ENCODE data around the gene ADPGK.

The ADPGK gene

GRCh38 chr15:72787526-72787925 lies 4.0 kb upstream of the ADPGK start:
- DNase-seq, result no peak

DNA sequence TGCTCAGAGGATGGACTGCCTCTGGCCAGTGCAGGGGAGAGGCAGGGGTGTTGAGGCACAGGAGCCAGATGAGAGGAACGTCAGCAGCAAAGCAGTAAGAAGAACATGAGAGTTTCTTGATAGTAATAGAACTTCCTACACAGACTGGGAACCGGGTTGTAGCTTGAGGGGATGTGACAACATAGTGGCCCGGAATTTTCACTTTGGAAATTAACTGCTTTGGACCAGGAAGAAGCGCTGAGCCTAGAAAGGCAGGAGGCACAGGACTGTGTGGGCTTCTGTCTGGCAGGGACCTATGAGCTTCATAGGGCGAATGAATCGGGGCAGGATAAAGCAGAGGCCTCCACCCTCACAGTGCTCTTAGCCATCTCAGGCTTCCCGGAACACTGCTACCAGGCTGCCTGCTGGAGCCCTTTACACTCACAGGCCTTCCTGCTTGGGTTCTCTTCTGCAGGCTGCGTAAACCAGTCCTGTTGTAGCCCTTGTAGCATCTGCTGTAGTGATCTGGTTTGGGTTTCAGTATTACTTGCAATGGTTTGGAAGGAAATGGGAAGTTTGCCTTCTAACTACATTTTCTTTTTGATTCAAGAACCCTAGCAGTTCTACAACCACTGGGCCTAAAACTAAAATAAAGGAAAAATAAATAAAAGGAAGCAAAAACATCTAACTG lies 3.3 kb upstream of the ADPGK start:
- DNase-seq, result no peak

GRCh38 chr15:72786242-72786641 lies 2.7 kb upstream of the ADPGK start:
- DNase-seq, result no peak

GRCh38 chr15:72785841-72786240 lies 2.3 kb upstream of the ADPGK start:
- no peak for DNase-seq

DNA sequence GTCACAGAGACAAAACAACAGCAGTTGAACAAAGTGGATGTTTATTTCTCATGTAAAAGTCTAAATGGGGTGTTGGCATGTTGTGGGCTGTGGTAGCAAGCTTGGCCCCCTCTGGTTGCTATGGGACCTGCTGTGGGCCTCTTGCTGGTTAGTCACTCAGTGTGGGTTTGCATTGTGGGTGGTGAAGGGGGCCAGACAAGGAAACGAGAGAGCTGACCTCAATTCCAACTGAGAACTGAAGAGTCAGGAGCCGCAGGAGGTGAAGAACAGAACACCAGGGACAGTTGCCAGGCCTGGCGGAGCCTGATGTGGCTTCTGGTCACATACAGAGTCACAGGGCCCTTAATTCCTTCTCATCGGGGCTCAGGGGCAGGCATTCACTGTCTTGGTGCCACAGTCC lies 1.9 kb upstream of the ADPGK start:
- no peak for DNase-seq

- no peak for DNase-seq
These were observed 908 bp upstream of the ADPGK start for GRCh38 chr15:72784456-72784876.

GRCh38 chr15:72783004-72783639 lies 436 bp downstream of the ADPGK start:
- DNase-seq, result no peak

GRCh38 chr15:72782274-72783003 lies 1.1 kb downstream of the ADPGK start:
- no peak for DNase-seq

DNA sequence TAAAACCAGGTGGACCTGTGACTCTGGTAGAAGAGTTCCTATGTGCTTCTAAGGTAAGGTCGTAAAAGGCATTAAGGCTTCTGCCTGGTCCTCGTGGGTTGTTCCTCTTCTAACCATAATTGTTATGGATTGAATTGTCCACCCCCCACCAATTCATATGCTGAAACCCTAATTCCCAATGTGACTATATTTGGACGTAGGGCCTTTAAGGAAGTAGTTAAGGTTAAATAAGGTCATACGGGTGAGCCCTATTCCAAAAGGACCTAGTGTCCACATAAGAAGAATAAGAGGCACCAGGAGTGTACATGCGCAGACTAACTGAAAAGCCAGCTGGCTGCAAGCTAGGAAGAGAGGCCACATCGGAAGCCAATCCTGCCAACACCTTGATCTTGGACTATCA lies 1.9 kb downstream of the ADPGK start:
- no peak for DNase-seq

- no peak for DNase-seq
These were observed 4.8 kb downstream of the ADPGK start for GRCh38 chr15:72778796-72779195.

DNA sequence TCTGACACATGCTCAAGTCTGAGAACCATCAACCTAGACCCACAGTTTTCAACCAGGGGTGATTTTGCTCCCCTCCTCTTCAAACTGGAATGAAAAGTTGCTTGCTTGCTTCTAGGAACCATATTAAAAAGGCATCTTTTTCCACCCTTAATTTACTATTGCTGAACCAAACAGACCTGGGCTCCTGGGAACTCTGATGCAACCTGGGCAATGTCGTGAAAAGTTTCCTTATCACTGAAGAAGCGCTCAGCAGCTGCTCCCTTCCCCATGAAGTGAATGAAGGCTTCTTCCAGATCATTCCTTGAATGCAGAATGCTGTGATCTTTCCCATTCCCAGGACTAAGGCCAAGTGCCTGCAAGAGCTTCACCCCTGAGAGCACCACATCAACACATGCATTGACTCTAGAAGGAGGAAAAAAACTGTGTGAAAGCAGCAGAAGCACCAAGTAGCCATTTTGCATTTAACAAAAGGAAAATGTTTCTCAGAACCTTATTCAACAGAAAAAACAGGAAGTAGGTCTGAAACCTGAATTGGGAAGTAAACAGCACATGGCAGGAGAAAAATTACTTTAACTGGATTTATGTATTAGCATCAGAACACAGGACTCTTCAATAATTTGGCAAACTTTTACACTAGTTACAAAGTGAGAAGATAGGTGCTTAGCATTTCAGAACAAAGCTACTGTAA lies 8.7 kb downstream of the ADPGK start:
- no peak for DNase-seq

GRCh38 chr15:72771329-72771725 lies 12.2 kb downstream of the ADPGK start:
- DNase-seq, result no peak

DNA sequence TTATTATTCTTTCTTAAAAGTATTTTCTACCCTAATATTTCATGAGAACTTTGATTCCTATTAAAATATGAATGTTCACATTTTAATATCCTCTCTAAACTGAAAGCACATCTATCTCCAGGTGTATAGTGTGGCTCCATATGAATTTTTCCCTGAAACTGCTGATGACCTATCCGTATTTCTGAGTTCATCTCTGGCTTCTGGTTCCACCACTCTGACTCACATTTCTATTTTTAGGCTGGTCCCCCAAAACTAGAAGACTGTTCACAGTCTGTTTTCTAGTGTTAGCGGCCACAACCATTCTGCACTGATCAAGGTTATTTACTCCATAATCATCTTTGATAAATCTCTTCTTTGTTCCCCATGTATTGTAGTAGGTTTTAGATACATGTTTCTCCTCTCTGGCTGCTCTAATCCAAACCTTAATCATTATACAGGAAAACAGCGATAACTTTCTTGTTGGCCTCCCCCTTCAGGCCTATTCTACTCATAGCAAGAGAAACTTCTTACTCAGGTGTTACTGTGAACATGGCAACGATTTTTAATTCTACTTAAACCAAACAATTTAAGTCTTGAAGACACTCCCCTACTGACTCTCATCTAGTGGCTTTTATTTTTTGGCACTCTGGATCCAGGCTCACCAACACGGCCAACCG lies 12.8 kb downstream of the ADPGK start:
- no peak for DNase-seq

- DNase-seq, result no peak
These were observed 16.8 kb downstream of the ADPGK start for GRCh38 chr15:72766780-72767179.

- no peak for DNase-seq
These were observed 17.5 kb downstream of the ADPGK start for GRCh38 chr15:72766025-72766424.

DNA sequence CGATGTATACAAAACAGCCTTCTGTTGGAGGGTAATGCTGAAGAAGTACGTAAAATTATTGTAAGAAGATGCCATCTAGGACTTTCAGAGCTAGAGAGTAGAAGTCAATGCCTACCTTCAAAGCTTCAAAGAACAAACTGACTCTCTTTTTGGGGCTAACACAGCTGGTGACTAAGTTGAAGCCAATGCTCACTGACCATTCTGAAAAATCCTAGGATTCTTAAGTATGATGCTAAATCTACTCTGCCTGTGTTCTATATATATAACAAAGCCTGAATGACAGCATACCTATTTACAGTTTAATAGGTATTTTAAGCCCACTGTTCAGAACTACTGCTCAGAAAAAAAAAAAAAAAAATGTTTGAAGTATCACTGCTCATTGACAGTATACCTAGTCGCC lies 18.9 kb downstream of the ADPGK start:
- no peak for DNase-seq

DNA sequence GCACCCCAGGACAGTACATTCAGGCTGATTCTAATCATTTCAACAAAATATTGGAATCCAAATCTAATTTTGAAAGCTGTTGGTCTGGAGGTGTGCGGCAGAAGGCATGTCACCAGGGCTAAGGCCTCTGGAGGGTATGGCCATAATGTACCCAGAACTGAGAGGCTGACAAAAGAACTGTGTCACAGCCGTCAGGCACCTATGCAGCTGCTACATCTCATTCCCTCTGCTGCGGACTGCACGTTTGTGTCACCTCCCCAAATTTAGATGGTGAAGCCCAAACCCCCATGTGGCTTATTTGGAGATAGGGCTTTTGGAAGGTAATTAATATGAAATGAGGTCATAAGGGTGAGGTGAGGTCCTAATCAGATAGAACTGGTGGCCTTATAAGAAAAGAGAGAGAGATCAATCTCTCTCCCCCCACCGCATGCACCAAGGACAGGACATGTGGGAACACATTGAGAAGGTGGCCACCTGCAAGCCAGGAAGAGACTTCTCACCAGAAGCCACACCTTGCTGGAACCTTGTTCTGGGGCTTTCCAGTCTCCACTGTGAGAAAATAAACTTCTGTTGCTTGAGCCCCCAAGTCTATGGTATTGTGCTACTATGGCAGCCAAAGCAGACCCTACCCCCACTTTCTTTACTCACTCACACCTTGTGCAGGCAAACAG lies 22.8 kb downstream of the ADPGK start:
- no peak for DNase-seq

DNA sequence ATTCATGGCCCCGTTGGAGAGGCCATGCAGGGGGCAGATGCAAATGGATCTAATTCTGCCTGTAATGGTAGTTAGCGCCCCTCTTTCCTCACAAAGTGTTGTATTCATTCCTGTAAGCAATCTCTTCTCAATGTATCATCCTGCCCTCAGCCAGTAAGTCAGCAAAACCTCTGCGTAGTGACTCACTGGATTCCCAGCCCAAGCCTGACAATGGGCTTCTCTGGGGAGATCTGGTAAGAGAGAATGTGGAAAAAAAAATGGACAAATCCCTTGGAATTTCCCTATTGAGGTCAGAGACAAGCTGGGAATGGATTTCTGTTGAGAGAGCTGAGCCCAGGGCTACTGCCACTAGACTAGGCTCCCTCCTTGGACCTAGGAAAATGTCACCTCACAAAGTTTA lies 25.4 kb downstream of the ADPGK start:
- DNase-seq, result no peak

GRCh38 chr15:72754096-72754495 lies 29.5 kb downstream of the ADPGK start:
- DNase-seq, result no peak

GRCh38 chr15:72751751-72752455 lies 31.7 kb downstream of the ADPGK start:
- DNase-seq, result no peak

- no peak for DNase-seq
These were observed 33.9 kb downstream of the ADPGK start for GRCh38 chr15:72749700-72750099.

DNA sequence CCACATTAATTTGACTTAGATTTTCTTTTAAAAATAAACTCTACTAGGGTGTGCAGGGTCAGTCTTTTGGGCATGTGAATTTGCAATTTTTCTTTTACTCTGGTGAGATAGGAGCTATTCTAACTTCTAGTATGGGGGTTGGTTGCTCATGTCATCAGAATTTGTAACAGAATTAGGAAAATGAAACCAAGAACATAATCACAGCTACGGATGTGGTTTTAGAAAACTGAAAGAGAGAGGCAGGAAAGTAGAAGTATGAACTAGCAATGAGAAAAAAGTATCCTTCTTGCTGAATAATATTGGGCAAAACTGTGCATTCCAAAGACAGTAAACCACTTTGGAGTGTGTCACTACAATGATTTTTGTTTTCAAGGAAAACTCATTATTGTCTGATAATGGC lies 43.3 kb downstream of the ADPGK start:
- no peak for DNase-seq

Measured in activated gamma-delta T cell (primary cell).